Effector memory CD4-positive, alpha-beta T cell (primary cell): ENCODE results near the gene ARRDC2.
"Not testable (repeated sequence)": the region's sequence is repeated elsewhere in the genome, so short reads cannot be mapped to it uniquely, and the experiment has no call there.

Experiments used
- DNase-seq, 3 donors: peaks; one replicate each; pipeline ENCODE4 v3.0.0-alpha.2; 2020
- H3K27ac ChIP-seq: 2 replicates; pipeline ENCODE4 v1.7.0; 2013; ENCODE audit warnings: mild to moderate bottlenecking, low read length, moderate library complexity; ENCODE audit not compliant: insufficient read depth, poor library complexity, severe bottlenecking
- H3K27me3 ChIP-seq: replicated peaks from 2 replicates; pipeline ENCODE4 v1.7.0; 2013; ENCODE audit warnings: mild to moderate bottlenecking, low read length; ENCODE audit not compliant: insufficient read depth, control insufficient read depth, poor library complexity, severe bottlenecking
- H3K36me3 ChIP-seq: 2 replicates; pipeline ENCODE4 v1.7.0; 2013; ENCODE audit warnings: mild to moderate bottlenecking, low read length, moderate library complexity; ENCODE audit not compliant: control insufficient read depth, insufficient read depth
- H3K4me1 ChIP-seq: 2 replicates; pipeline ENCODE4 v1.7.0; 2013; ENCODE audit warnings: low read length, mild to moderate bottlenecking; ENCODE audit not compliant: control insufficient read depth, insufficient read depth, poor library complexity, severe bottlenecking
- H3K4me3 ChIP-seq: 2 replicates; pipeline ENCODE4 v1.7.0; 2013; ENCODE audit warnings: low read length, low read depth, mild to moderate bottlenecking; ENCODE audit not compliant: insufficient read depth, poor library complexity, severe bottlenecking
- H3K9me3 ChIP-seq: 2 replicates; pipeline ENCODE4 v1.7.0; 2013; ENCODE audit warnings: mild to moderate bottlenecking, low read length, moderate library complexity; ENCODE audit not compliant: control insufficient read depth

The ARRDC2 gene

DNA sequence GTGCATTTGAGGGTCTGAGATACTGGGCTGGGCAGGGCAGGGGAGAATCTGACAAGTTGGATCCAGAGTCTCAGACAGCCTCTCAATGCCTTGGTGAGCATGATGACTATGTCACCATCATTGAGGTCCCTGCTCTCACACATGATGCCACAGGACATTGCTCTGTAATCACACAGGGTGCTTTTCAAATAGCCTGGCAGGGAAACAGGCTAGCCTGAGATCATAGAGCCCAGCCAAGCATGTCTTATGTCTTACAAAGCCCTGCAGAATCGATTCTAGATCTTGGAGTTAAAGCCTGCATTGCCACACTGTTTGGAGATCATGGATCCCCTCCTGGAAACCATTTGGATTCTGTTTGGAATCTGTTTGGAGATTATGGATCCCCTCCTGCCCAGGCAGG is 35.7 kb upstream of the ARRDC2 start:
- no peak for DNase-seq
- peaks cover 2% of the 10 kb centered on the region for H3K4me1 ChIP-seq
- peaks cover 3% of the 10 kb centered on the region for H3K27me3 ChIP-seq
- H3K4me3 ChIP-seq, result no peak overlapping the region
- no peak overlapping the region for H3K27ac ChIP-seq
- H3K36me3 ChIP-seq, result no peaks in the 10 kb centered on the region
- no peaks in the 10 kb centered on the region for H3K9me3 ChIP-seq

GRCh38 chr19:17973759-17974158 is 34.2 kb upstream of the ARRDC2 start:
- no peaks in the 10 kb centered on the region for H3K9me3 ChIP-seq
- H3K36me3 ChIP-seq, result no peaks in the 10 kb centered on the region
- DNase-seq, result no peak
- H3K4me3 ChIP-seq, result no peak overlapping the region
- H3K27me3 ChIP-seq, result no peaks in the 10 kb centered on the region
- no peak overlapping the region for H3K27ac ChIP-seq
- no peaks in the 10 kb centered on the region for H3K4me1 ChIP-seq

DNA sequence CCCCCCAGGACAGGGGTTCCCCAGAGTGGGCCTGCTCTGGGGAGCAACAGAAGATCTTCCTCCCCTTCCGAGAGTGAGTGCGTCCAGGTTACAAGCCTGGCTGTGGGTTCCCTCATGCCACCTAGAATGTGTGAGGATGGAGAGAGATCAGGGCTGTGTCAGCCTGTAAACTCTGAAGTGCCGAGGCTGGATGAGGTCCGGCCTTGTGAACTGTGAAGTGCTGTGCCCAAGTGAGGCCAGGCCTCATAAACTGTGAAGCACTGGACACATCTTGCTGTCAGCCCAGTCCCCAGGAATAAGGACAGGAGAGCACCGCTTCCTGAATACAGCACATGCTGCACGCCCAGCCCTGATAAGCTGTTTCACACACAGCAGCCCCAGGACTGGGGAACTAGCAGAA is 33.4 kb upstream of the ARRDC2 start:
- no peaks in the 10 kb centered on the region for H3K27me3 ChIP-seq
- H3K4me3 ChIP-seq, result no peak overlapping the region
- no peaks in the 10 kb centered on the region for H3K36me3 ChIP-seq
- no peaks in the 10 kb centered on the region for H3K9me3 ChIP-seq
- no peaks in the 10 kb centered on the region for H3K4me1 ChIP-seq
- no peak for DNase-seq
- no peak overlapping the region for H3K27ac ChIP-seq

- Histone ChIP-seq H3K9me3 (no peaks in the 10 kb centered on the region), H3K36me3 (no peaks in the 10 kb centered on the region), H3K27ac (no peak overlapping the region), H3K4me1 (no peaks in the 10 kb centered on the region), H3K4me3 (no peak overlapping the region), H3K27me3 (no peaks in the 10 kb centered on the region)
- no peak for DNase-seq
Measured at GRCh38 chr19:17975032-17975431, 32.9 kb upstream of the ARRDC2 start.

DNA sequence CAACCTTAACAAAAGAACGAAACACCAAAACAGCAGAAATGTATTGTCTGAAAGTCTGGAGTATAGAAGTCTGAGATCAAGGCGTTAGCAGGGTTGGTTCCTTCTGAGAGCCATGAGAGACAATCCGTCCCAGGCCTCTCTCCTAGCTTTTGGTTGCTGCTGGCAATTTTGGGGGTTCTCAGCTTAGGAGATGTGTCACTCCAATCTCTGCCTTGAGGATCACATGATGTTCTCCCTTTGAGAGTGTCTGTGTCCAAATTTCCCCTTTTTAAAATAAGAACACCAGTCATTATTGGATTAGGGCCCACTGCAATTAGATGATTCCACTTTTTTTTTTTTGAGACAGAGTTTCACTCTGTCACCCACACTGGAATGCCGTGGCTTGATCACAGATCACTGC is 30.9 kb upstream of the ARRDC2 start:
- H3K27me3 ChIP-seq, result no peaks in the 10 kb centered on the region
- DNase-seq, result no peak
- no peak overlapping the region for H3K27ac ChIP-seq
- H3K4me3 ChIP-seq, result no peak overlapping the region
- H3K9me3 ChIP-seq, result no peaks in the 10 kb centered on the region
- no peaks in the 10 kb centered on the region for H3K4me1 ChIP-seq
- H3K36me3 ChIP-seq, result no peaks in the 10 kb centered on the region

DNA sequence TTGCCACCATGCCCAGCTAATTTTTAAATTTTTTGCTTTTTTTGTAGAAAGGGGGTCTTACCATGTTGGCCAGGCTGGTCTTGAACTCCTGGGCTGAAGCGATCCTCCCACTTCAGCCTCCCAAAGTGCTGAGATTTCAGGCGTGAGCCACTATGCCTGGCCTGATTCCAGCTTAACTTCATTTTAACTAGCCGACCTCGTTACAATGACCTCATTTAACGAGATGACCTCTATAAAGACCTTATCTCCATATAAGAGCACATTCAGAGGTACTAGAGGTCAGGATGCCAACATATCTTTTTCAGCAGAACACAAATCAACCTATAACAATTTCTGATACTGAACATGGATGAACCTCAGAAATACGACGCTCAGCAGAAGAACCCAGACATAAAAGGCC is 30.5 kb upstream of the ARRDC2 start:
- no peaks in the 10 kb centered on the region for H3K9me3 ChIP-seq
- DNase-seq, result no peak
- H3K27ac ChIP-seq, result no peak overlapping the region
- no peaks in the 10 kb centered on the region for H3K27me3 ChIP-seq
- H3K4me3 ChIP-seq, result no peak overlapping the region
- no peaks in the 10 kb centered on the region for H3K36me3 ChIP-seq
- no peaks in the 10 kb centered on the region for H3K4me1 ChIP-seq

- DNase-seq, result no peak
- Histone ChIP-seq H3K4me1 (no peaks in the 10 kb centered on the region), H3K36me3 (no peaks in the 10 kb centered on the region), H3K9me3 (no peaks in the 10 kb centered on the region), H3K4me3 (no peak overlapping the region), H3K27ac (no peak overlapping the region), H3K27me3 (no peaks in the 10 kb centered on the region)
Measured at GRCh38 chr19:17981611-17982010, 26.4 kb upstream of the ARRDC2 start.

GRCh38 chr19:17982430-17982829 is 25.5 kb upstream of the ARRDC2 start:
- Histone ChIP-seq H3K4me3 (no peak overlapping the region), H3K27me3 (no peaks in the 10 kb centered on the region), H3K4me1 (no peaks in the 10 kb centered on the region), H3K36me3 (no peaks in the 10 kb centered on the region), H3K9me3 (no peaks in the 10 kb centered on the region), H3K27ac (no peak overlapping the region)
- DNase-seq, result no peak

- DNase-seq, result no peak
- H3K27me3 ChIP-seq, result no peaks in the 10 kb centered on the region
Measured at GRCh38 chr19:17985037-17985818, 22.7 kb upstream of the ARRDC2 start.

DNA sequence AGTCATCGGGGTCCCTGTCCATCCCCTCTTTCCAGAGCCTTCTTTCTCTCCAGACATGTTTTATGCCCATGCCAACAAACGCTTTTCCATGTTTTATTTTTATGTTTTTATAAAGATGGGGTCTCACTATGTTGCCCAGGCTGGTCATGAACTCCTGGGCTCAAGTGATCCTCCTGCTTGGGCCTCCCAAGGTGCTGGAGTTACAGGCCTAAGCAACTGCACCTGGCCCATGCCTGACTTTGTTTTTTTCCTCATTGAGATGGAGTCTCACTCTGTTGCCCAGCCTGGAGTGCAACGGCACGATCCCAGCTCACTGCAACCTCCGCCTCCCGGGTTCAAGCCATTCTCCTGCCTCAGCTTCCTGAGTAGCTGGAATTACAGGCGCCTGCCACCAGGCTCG is 21.4 kb upstream of the ARRDC2 start:
- not testable (repeated sequence) for H3K27ac ChIP-seq, H3K4me1 ChIP-seq, H3K4me3 ChIP-seq, H3K36me3 ChIP-seq, DNase-seq, H3K27me3 ChIP-seq, H3K9me3 ChIP-seq

More at GRCh38 chr19:17985037-17985818, 22.7 kb upstream of the ARRDC2 start:
- Histone ChIP-seq H3K4me1 (no peaks in the 10 kb centered on the region), H3K4me3 (no peak overlapping the region), H3K9me3 (no peaks in the 10 kb centered on the region), H3K27ac (no peak overlapping the region), H3K36me3 (no peaks in the 10 kb centered on the region)
